DND-41 (cell line): ENCODE data around the gene PHF19.

ENCODE experiments used
- ATAC-seq: fragments of 200-7000 bp; cut with Tn5 transposase; 3 replicates; pipeline ENCODE4 v1.9.1; 2021; ENCODE audit warnings: low read depth; ENCODE audit not compliant: insufficient read depth
- DNase-seq: peaks from one replicate; pipeline ENCODE4 v3.0.0-alpha.2; 2020
- H2AFZ ChIP-seq: 2 replicates; pipeline ENCODE4 v1.6.0; 2012; ENCODE audit warnings: low read depth, low read length
- H3K27ac ChIP-seq: 2 replicates; pipeline ENCODE4 v1.5.1; 2012; ENCODE audit warnings: low read length, inconsistent platforms
- H3K27me3 ChIP-seq: fragments of 200-600 bp; sonication (generic); 2 replicates; pipeline ENCODE4 v1.6.0; 2012; ENCODE audit warnings: low read length, mild to moderate bottlenecking, inconsistent platforms; ENCODE audit not compliant: insufficient read depth, poor library complexity
- H3K36me3 ChIP-seq: 2 replicates; pipeline ENCODE4 v1.5.1; 2012; ENCODE audit warnings: low read length, inconsistent platforms; ENCODE audit not compliant: insufficient read depth
- H3K4me1 ChIP-seq: 2 replicates; pipeline ENCODE4 v1.5.1; 2012; ENCODE audit warnings: mild to moderate bottlenecking, low read length; ENCODE audit not compliant: insufficient read depth
- H3K4me2 ChIP-seq: 2 replicates; pipeline ENCODE4 v1.6.0; 2012; ENCODE audit warnings: mild to moderate bottlenecking, moderate library complexity, low read length, inconsistent platforms; ENCODE audit not compliant: insufficient read depth
- H3K4me3 ChIP-seq, 2 experiments: fragments of 200-600 bp in 1 of 2; shearing (Covaris generic) in 1 of 2; 2 replicates each; pipeline ENCODE4 v1.5.1; 2012 to 2016; ENCODE audit warnings: inconsistent platforms in 2 of 2, low read length in 2 of 2, mild to moderate bottlenecking in 2 of 2, low read depth in 1 of 2, moderate library complexity in 1 of 2
- H3K79me2 ChIP-seq: 2 replicates; pipeline ENCODE4 v1.6.0; 2012; ENCODE audit warnings: low read length, inconsistent platforms; ENCODE audit not compliant: insufficient read depth
- H3K9ac ChIP-seq: 2 replicates; pipeline ENCODE4 v1.6.0; 2012; ENCODE audit warnings: low read depth, mild to moderate bottlenecking, inconsistent platforms, low read length, moderate library complexity
- H3K9me3 ChIP-seq: 2 replicates; pipeline ENCODE4 v1.5.1; 2012; ENCODE audit warnings: low read length, moderate library complexity, mild to moderate bottlenecking, inconsistent platforms; ENCODE audit not compliant: insufficient read depth, severe bottlenecking
- H4K20me1 ChIP-seq: 2 replicates; pipeline ENCODE4 v1.6.0; 2012; ENCODE audit warnings: low read length; ENCODE audit not compliant: insufficient read depth
- EZH2 ChIP-seq: IDR thresholded peaks from 3 replicates; pipeline ENCODE4 v1.6.1; 2012; ENCODE audit warnings: borderline replicate concordance, low read depth, mild to moderate bottlenecking, moderate library complexity, low read length, inconsistent platforms; ENCODE audit not compliant: severe bottlenecking
- TF ChIP-seq, protein P1 (sequence below): IDR thresholded peaks from 2 replicates; pipeline ENCODE4 v1.5.1; 2012; ENCODE audit warnings: borderline replicate concordance, low read length, moderate library complexity, mild to moderate bottlenecking; ENCODE audit not compliant: poor library complexity, severe bottlenecking; ENCODE audit errors: extremely low read depth

PHF19 gene

DNA sequence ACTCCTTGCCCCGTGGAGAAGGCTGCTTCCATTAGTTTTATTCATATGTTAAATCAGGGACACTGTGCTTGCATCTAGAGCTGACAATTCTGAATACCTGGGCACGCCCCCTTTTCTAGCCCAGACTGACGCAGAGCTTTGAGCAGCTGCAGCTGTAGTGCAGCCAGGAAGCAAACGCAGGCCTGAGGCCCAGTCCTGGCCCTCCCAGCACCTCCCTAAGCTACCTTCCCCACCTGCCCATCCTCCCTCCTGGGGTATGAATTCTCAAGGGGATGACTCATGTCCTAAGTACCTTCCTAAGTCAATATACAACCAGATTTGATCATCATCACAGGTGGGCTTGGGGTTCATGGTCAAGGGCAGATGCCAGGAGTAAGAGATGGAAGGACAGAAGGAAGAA, 3.5 kb downstream of the PHF19 start:
- Histone ChIP-seq H3K4me1 (peaks cover 26% of the 10 kb centered on the region), H3K4me2 (no peak overlapping the region), H3K79me2 (peaks cover 29% of the 10 kb centered on the region), H3K4me3 (no peak overlapping the region), H3K9ac (no peak overlapping the region), H3K9me3 (no peaks in the 10 kb centered on the region), H3K27ac (no peak overlapping the region; the same call in 1 of the 2 replicates), H2AFZ (no peak overlapping the region), H3K27me3 (no peaks in the 10 kb centered on the region), H3K36me3 (peaks cover 75% of the 10 kb centered on the region), H4K20me1 (no peaks in the 10 kb centered on the region)
- no peak for TF ChIP-seq EZH2
- TF ChIP-seq, protein P1, sequence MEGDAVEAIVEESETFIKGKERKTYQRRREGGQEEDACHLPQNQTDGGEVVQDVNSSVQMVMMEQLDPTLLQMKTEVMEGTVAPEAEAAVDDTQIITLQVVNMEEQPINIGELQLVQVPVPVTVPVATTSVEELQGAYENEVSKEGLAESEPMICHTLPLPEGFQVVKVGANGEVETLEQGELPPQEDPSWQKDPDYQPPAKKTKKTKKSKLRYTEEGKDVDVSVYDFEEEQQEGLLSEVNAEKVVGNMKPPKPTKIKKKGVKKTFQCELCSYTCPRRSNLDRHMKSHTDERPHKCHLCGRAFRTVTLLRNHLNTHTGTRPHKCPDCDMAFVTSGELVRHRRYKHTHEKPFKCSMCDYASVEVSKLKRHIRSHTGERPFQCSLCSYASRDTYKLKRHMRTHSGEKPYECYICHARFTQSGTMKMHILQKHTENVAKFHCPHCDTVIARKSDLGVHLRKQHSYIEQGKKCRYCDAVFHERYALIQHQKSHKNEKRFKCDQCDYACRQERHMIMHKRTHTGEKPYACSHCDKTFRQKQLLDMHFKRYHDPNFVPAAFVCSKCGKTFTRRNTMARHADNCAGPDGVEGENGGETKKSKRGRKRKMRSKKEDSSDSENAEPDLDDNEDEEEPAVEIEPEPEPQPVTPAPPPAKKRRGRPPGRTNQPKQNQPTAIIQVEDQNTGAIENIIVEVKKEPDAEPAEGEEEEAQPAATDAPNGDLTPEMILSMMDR: no peak
- no peak for DNase-seq
- no peak for ATAC-seq

DNA sequence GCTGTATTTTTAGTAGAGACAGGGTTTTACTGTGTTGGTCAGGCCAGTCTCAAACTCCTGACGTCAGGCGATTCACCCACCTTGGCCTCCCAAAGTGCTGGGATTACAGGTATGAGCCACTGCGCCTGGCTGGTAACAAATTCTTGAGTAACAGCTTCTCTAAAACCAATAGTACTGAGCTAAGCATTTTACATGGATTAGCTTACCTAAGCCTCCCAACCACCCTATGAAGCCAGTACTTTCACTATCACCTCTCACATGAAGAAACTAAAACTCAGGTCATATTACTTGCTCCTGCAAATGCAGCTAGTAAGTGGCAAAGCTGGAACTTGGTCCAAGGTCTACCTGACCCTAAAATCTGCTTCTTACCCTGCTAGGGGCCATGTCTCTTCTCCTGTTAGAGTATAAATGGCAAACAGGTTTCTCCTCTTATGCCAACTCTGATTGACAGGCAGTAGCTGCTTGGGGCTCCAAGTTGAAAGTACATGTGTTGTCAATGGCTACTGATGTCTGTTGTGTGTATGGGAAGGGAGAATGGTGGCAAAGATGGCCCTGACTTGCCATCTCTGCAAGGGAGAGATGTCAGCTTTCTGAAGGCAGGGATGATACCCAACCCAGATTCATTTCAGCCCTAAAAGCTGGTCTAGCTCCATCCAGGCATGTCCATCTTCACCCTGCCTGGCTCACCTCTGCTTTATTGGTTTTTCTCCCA, 4.0 kb downstream of the PHF19 start:
- Histone ChIP-seq H3K27me3 (no peaks in the 10 kb centered on the region), H3K9me3 (no peaks in the 10 kb centered on the region), H3K4me1 (peaks cover 20% of the 10 kb centered on the region), H3K27ac (peak overlapping the region; percentile 36), H3K9ac (no peak overlapping the region), H3K79me2 (peaks cover 25% of the 10 kb centered on the region), H3K4me2 (no peak overlapping the region), H3K4me3 (no peak overlapping the region), H4K20me1 (no peaks in the 10 kb centered on the region), H2AFZ (no peak overlapping the region), H3K36me3 (peaks cover 81% of the 10 kb centered on the region)
- DNase-seq: no peak
- TF ChIP-seq, protein P1: no peak
- TF ChIP-seq EZH2: no peak
- ATAC-seq: no peak

DNA sequence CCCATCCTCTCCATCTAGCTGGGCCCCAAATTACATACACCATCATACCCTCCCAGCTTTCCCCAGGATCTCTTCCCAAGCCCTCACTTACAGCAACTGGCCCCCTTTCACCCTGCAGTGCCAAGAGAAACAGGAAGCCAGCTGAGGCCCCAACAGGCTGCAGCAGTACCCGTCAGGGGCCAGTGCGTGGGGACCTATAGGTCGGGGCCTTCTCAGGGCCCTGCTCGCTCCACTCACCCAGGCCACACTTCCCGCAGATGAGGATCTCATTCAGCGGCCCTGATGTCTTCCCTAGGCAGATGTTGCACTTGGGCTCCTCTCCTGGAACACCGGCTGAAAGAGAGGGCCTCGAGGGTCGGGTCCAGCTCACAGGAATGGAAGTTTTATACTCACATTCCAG, 6.8 kb downstream of the PHF19 start:
- H3K27me3 ChIP-seq: no peaks in the 10 kb centered on the region
- ATAC-seq (no peak), DNase-seq (no peak)
- H2AFZ ChIP-seq: no peak overlapping the region
- no peak overlapping the region for H3K9ac ChIP-seq
- peaks cover 8% of the 10 kb centered on the region; the same call in 1 of the 2 replicates for H3K79me2 ChIP-seq
- H3K4me2 ChIP-seq: no peak overlapping the region
- TF ChIP-seq EZH2: no peak
- TF ChIP-seq, protein P1: no peak
- H3K36me3 ChIP-seq: peaks cover 94% of the 10 kb centered on the region
- no peak overlapping the region for H3K4me3 ChIP-seq
- H3K9me3 ChIP-seq: no peaks in the 10 kb centered on the region
- peaks cover 3% of the 10 kb centered on the region; the same call in 1 of the 2 replicates for H4K20me1 ChIP-seq
- H3K4me1 ChIP-seq: peaks cover 4% of the 10 kb centered on the region
- no peak overlapping the region for H3K27ac ChIP-seq
